NB4 (cell line): ENCODE data around the gene HSPA4.

ENCODE experiments used
- DNase-seq: peaks from one replicate; pipeline ENCODE4 v3.0.0; 2010; ENCODE audit warnings: low read depth
- H3K4me3 ChIP-seq: one replicate; pipeline ENCODE4 v1.5.1; 2011; ENCODE audit warnings: mild to moderate bottlenecking, low read depth, low read length, moderate library complexity
- CTCF ChIP-seq: IDR thresholded peaks from one replicate; pipeline ENCODE4 v1.5.1; 2012; ENCODE audit warnings: low read depth, low read length
- MAX ChIP-seq: IDR thresholded peaks from 2 replicates; pipeline ENCODE4 v1.6.1; 2011; ENCODE audit warnings: low read depth, low read length
- MYC ChIP-seq: IDR thresholded peaks from 2 replicates; pipeline ENCODE4 v1.6.1; 2011; ENCODE audit warnings: low read depth, low read length
- POLR2A ChIP-seq: IDR thresholded peaks from 2 replicates; pipeline ENCODE4 v1.6.1; 2011; ENCODE audit warnings: mild to moderate bottlenecking; ENCODE audit not compliant: insufficient read length; ENCODE audit errors: extremely low read depth

HSPA4 gene

GRCh38 chr5:133124891-133125290 lies 73.1 kb downstream of the HSPA4 start:
- no peak for DNase-seq
- TF ChIP-seq CTCF (no peak), MYC (no peak), MAX (no peak), POLR2A (no peak)
- H3K4me3 ChIP-seq, result no peak overlapping the region

- TF ChIP-seq MAX, result no peak
- TF ChIP-seq CTCF, result no peak
- no peak for TF ChIP-seq POLR2A
- no peak for TF ChIP-seq MYC
- no peak overlapping the region for H3K4me3 ChIP-seq
- no peak for DNase-seq
These were observed 76.3 kb downstream of the HSPA4 start for GRCh38 chr5:133128066-133128465.

- H3K4me3 ChIP-seq, result no peak overlapping the region
- DNase-seq, result no peak
These were observed 77.5 kb downstream of the HSPA4 start for GRCh38 chr5:133129289-133129688.

GRCh38 chr5:133129950-133130349 lies 78.1 kb downstream of the HSPA4 start:
- no peak for TF ChIP-seq CTCF
- TF ChIP-seq MYC, result no peak
- no peak for TF ChIP-seq MAX
- no peak for DNase-seq
- H3K4me3 ChIP-seq, result no peak overlapping the region

More at GRCh38 chr5:133129289-133129688, 77.5 kb downstream of the HSPA4 start:
- TF ChIP-seq MAX (no peak), CTCF (no peak), POLR2A (no peak), MYC (no peak)

GRCh38 chr5:133130387-133131118 lies 78.7 kb downstream of the HSPA4 start:
- no peak for DNase-seq
- TF ChIP-seq MAX (no peak), MYC (no peak), CTCF (no peak), POLR2A (no peak)

More at GRCh38 chr5:133130387-133131118, 78.7 kb downstream of the HSPA4 start:
- no peak overlapping the region for H3K4me3 ChIP-seq
